Left forelimb (tissue), 1 donor: ENCODE data around the gene NLGN1.

Source experiments
- DNase-seq: peaks from one replicate; pipeline ENCODE4 v3.0.0-alpha.2; 2018; ENCODE audit warnings: low spot score

The NLGN1 gene

GRCh38 chr3:173905381-173905780 is 507.8 kb downstream of the NLGN1 start:
- DNase-seq = no peak

GRCh38 chr3:173911446-173911845 is 513.9 kb downstream of the NLGN1 start:
- no peak for DNase-seq

- DNase-seq = no peak
Measured at GRCh38 chr3:173912126-173912525, 514.6 kb downstream of the NLGN1 start.

- DNase-seq = no peak
Measured at GRCh38 chr3:173913397-173913796, 515.9 kb downstream of the NLGN1 start.

GRCh38 chr3:173913974-173914421 is 516.5 kb downstream of the NLGN1 start:
- no peak for DNase-seq

GRCh38 chr3:173916799-173917198 is 519.3 kb downstream of the NLGN1 start:
- no peak for DNase-seq

GRCh38 chr3:173920386-173920785 is 522.8 kb downstream of the NLGN1 start:
- DNase-seq = no peak

- DNase-seq = no peak
Measured at GRCh38 chr3:173921732-173922131, 524.2 kb downstream of the NLGN1 start.

- no peak for DNase-seq
Measured at GRCh38 chr3:173923204-173923603, 525.7 kb downstream of the NLGN1 start.

GRCh38 chr3:173930251-173930650 is 532.7 kb downstream of the NLGN1 start:
- no peak for DNase-seq

GRCh38 chr3:173932624-173933023 is 535.1 kb downstream of the NLGN1 start:
- no peak for DNase-seq

GRCh38 chr3:173933113-173933512 is 535.6 kb downstream of the NLGN1 start:
- no peak for DNase-seq

- DNase-seq = no peak
Measured at GRCh38 chr3:173936316-173936715, 538.8 kb downstream of the NLGN1 start.

- DNase-seq = no peak
Measured at GRCh38 chr3:173938159-173938558, 540.6 kb downstream of the NLGN1 start.

GRCh38 chr3:173938616-173939015 is 541.1 kb downstream of the NLGN1 start:
- no peak for DNase-seq

GRCh38 chr3:173939331-173939730 is 541.8 kb downstream of the NLGN1 start:
- DNase-seq = no peak

GRCh38 chr3:173943264-173943663 is 545.7 kb downstream of the NLGN1 start:
- DNase-seq = no peak

- no peak for DNase-seq
Measured at GRCh38 chr3:173945170-173945569, 547.6 kb downstream of the NLGN1 start.

- DNase-seq = no peak
Measured at GRCh38 chr3:173945806-173946205, 548.3 kb downstream of the NLGN1 start.

GRCh38 chr3:173954647-173955046 is 557.1 kb downstream of the NLGN1 start:
- no peak for DNase-seq

- no peak for DNase-seq
Measured at GRCh38 chr3:173957646-173958045, 560.1 kb downstream of the NLGN1 start.

- no peak for DNase-seq
Measured at GRCh38 chr3:173958805-173959204, 561.3 kb downstream of the NLGN1 start.

- DNase-seq = no peak
Measured at GRCh38 chr3:173970281-173970680, 572.7 kb downstream of the NLGN1 start.

- DNase-seq = no peak
Measured at GRCh38 chr3:173976281-173976680, 578.7 kb downstream of the NLGN1 start.

- DNase-seq = no peak
Measured at GRCh38 chr3:173977747-173978146, 580.2 kb downstream of the NLGN1 start.
